Right lung (tissue), 5 donors: ENCODE data around the gene ASB10. TPM values are rescaled to one million over a fixed set of nuclear protein-coding genes. Genes with fewer than 3 reads are reported as not detected.

Source experiments
- DNase-seq, 2 donors: peaks; one replicate each; pipeline ENCODE4 v3.0.0-alpha.2; 2013
- polyA plus RNA-seq, 5 donors: library from polyadenylated mRNA; unstranded; fragments of 120-200 nt; gene quantifications; one replicate each; pipeline versions ENCODE4 v1.2.1 to v1.2.3, GENCODE V29; 2013; ENCODE audit warnings: inconsistent platforms in 1 of 5, low replicate concordance in 1 of 5; ENCODE audit not compliant: insufficient read length in 5 of 5, insufficient read depth in 1 of 5

ASB10 gene
- polyA plus RNA-seq, 5 donors = 0.23 TPM; not detected in 4

DNA sequence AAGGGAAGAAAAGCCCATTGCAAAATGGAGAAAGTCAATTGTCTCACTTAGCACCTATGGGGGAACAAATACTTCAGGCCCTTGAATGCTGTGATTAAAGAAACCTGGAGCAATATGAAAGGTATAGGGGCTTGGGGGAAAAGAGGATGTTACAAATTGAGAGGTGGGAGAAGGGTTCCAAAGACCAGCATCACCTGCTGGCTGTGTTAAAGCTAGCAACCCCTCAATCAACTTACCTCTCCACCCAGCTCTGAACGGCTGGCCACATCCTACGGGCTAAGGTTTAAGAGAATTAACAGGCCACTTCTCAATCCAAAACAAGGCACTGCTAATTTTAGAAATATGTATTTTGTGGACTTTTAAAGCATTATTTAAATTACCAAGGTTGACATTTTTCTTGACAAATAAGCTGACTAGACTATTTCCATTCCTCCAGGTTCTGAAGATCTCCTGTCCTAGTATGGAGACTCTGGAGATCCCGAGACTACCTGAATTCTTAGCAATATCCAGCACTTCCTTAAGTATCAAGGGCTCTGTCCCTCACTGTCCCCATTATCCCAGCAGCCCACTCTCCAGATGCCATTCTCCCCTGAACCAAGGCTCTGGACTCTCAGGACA is 24.2 kb upstream of the ASB10 start:
- no peak for DNase-seq

- no peak for DNase-seq
Measured at GRCh38 chr7:151210087-151210854, 23.2 kb upstream of the ASB10 start, which contains the start of gene H2BK1. TSS of gene H2BK1 (minus strand) at chr7:151210488. CDS start at chr7:151210318, 170 bp downstream.

DNA sequence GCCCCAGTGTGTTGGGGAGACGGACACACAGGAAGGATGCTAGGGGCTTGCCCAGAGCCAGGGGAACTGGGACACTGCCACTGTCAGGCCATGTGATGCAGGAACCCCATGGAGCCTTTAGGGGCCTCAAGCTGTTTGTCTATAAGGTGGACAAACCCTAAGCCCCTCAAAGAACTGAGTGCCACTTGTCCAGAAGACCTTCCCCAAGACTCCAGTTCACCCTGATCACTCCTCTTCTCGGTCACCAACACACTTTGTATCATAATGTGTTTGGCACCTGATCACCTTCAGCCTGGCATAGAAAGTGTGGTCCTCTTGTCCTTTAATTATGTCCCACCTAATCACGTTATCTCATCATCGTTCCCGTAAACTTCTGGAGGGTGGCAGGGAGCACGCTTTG is 22.5 kb upstream of the ASB10 start:
- DNase-seq = no peak

- DNase-seq = no peak
Measured at GRCh38 chr7:151208253-151208862, 21.3 kb upstream of the ASB10 start.

DNA sequence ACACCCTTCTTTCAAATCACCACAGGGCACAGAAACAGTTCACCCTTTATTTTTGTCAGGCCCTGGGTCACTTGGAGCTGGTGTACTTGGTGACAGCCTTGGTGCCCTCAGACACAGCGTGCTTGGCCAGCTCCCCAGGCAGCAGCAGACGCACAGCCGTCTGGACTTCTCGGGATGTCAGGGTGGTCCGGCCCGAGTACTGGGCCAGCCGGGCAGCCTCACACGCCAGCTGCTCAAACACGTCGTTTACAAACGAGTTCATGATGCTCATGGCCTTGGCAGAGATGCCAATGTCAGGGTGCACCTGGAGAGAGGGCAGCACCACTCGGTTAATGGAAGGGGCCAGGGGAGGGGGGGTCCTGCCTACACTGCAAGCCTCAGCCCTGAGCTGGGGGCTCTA is 20.8 kb upstream of the ASB10 start:
- peak; percentile 38 to 43 for DNase-seq

DNA sequence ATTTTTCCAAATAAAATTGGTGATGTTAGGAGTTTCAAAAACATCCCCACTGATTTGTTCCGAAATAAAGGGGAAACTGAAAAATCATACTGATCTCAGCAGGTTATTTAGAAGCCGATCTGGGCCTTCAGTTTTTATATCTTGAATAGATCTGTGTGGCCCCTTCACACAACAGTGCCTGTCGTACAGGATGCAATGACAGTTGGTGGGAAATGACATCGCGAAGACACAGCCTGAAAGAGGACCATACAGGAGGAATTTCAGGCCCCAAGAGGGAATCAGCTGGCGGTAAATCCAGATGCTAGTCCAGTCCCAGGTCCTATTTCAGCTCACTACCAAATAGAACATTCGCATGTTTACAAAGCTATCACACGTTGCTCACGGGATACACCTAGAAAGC is 20.3 kb upstream of the ASB10 start:
- no peak for DNase-seq

GRCh38 chr7:151206914-151207313 is 19.9 kb upstream of the ASB10 start:
- DNase-seq = no peak

- no peak for DNase-seq
Measured at GRCh38 chr7:151205730-151206129, 18.7 kb upstream of the ASB10 start.

DNA sequence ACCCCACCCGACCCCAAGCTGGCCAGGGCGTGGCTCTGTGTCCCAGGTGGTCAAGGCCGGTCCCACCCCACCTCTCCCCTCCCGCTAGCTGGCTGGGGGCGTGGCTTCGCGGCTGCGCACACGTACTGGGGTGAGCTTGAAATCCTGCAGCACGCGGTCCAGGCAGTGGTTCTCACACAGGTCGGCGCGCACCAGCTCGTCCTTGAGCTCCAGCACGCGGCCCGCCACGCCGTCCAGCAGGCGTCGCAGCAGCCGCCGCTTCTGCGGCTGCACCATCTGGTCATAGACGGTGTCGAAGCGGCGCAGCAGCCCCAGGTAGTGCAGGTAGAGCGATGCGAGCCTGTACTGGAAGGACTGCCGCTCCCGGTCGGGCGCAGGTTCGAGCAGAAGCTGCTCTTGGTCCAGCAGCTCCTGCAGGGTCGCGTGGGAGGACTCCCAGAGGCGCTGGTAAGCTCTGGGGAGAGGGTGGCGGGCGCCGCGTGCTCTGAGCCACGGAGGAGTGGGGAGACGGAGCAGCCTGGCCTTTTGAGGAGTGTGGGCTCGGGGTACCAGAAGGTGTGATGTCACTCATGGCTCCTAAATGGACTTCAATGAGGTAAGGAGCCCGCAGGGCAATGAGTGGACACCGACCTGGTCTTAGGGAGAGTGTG is 17.5 kb upstream of the ASB10 start:
- no peak for DNase-seq

GRCh38 chr7:151202836-151203235 is 15.8 kb upstream of the ASB10 start:
- DNase-seq = no peak

- DNase-seq = no peak
Measured at GRCh38 chr7:151201751-151202150, 14.7 kb upstream of the ASB10 start.

DNA sequence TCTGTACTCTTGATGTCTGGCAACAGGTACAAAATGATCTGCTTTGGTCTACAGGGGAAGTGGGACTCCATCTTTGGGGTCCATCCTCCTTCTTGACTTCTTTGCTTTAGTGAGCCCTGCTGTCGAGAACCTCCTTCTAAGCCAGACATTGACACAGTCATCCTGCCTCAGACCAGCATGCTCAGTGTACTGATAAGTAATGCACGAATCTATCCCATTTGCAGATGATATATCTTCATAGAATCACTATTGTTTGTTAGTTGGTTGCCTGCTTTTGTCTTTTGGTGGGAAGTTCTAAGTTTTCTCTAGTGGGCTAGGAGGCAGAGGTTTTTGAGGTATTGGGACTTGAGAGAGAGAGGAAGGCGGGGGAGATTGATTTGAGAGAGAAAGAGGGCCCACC is 14.3 kb upstream of the ASB10 start:
- no peak for DNase-seq

DNA sequence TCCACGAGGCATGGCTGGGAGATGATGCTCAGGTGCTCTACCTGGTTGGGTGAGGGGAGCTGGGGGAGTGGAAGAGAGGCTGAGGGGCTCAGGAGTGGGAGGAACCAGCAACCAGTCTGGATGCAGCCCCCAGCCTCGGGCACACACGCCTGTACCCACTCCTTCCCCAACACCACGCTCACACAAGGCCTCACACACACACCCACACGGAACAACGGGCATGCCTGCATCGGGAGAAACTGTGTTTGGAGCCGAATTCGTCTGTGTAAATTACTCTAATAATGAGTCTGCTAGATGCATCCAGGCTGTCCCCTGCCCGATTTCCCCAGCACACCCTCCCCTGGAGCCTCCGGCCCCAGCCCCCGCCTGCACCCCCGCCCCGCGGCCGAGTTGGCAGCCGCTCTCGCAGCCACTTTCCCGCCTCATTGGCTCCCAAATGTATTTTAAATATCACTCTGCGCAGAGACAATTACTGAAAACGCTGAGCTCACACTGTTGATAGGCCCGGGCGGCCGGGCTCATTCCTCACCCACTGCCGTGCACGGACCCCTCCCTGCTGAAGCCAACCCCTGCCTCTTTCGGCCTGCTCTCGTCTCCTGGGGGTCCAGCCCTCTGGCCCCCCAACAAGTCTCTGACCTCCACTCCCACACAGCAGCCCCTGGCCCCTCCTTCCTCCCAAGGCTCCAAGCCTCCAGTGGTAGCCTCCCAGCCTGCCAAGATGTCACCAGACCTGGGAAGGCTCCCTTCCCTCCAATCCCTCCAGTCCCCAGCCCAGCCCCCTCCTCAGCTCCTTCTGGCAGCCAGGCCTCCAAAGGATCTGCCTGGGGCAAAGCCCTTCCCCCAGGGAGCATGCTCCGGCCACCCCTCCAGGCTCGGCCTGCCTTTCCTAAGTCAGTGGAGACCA is 12.1 kb upstream of the ASB10 start:
- peak; percentile 74 to 81 for DNase-seq

GRCh38 chr7:151197932-151198331 is 10.9 kb upstream of the ASB10 start:
- no peak for DNase-seq

- no peak for DNase-seq
Measured at GRCh38 chr7:151195616-151196450, 8.8 kb upstream of the ASB10 start.

GRCh38 chr7:151194188-151194587 is 7.1 kb upstream of the ASB10 start:
- no peak for DNase-seq

DNA sequence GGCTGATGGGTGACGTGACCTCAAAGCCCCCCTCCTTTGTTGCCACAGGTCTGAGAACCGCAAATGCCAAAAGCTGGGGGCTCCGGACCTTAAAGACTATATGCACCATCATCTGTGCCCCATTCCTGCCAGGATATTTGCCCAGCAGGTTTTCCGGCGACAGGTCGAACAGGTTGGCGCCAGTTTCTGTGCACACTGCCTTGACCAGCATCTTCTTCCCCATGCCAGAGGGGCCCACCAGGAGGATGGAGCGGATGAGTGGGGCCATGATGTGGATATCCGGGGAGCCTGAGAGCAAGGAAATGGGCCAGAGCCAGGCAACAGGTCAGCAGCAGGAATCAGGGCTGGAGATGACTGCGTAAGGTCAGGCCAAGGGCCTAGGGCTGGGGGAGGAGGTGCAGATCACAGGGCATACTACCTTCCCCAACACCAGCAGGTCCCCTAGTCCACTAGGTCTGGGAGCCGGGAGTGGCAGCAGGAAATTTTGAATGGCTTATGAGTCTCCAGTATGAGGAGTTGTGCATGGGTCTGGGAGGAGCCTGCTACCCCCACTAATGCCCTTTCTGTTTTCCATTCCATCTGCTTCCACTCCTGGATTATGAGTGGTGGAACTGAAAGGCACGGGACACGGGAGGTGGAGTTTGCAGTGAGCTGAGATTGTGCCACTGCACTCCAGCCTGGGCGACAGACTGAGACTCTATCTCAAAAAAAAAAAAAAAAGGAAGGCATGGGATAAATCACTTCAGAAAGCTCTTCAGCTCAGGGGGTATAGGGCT is 6.3 kb upstream of the ASB10 start:
- DNase-seq = no peak

DNA sequence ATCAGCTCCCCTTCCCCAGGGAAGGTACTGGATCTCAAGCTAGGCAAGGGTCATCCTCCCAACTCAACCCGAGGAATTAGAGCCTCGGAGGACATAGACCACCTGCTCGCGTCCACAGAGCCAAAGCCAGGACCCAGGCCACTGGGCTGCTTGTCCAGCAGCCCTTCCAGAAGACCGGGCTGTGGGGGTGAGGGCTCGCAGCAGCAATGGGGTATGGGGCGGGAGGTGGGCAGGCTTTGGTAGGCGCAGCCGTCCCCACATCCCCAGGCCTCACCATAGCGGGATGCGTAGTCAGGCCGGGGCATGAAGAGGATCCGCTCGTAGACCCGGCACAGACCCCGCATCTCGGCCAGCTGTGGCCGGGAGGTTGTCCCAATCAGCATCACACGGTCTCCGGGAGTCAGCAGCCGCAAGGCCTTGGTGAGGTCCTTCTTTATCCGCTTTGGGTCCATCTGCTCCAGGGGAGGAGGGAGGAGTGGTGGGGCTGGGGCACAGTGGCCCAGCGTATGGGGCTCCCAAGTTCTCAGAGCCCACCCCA is 5.0 kb upstream of the ASB10 start:
- DNase-seq = no peak

DNA sequence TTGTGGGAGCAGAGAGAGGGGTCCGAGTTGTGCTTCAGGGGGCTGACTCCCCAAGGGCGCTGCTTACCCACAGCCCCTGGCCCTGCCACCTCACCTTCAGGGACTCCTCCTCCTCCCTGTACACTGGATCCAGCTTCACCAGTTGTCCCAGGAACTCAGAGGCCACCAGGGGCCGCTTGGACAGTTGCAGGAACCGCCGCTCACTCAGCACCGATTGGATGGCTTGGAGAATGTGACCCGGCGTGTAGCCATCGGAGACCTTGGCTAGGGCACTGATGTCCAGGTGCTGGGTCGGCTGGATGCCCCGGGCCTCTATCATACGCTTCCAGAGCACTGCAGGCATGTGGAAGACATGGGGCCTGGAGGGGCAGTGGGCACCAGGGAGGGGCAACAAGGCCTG is 4.5 kb upstream of the ASB10 start:
- DNase-seq = no peak
